GM18508 (cell line): ENCODE results near the gene HSD17B8.
"Not testable (repeated sequence)": the region's sequence is repeated elsewhere in the genome, so short reads cannot be mapped to it uniquely, and the experiment has no call there.

ENCODE experiments used
- ATAC-seq: cut with Tn5 transposase; IDR thresholded peaks from one replicate; pipeline ENCODE4 v1.9.1; 2021; ENCODE audit warnings: moderate number of reproducible peaks; ENCODE audit not compliant: insufficient read depth, unreplicated experiment

The HSD17B8 gene

GRCh38 chr6:33204165-33204414 lies 365 bp upstream of the HSD17B8 start:
- no peak for ATAC-seq

GRCh38 chr6:33205191-33206026 lies 954 bp downstream of the HSD17B8 start:
- no peak for ATAC-seq

GRCh38 chr6:33206027-33206863 lies 1.8 kb downstream of the HSD17B8 start:
- no peak for ATAC-seq

GRCh38 chr6:33206864-33207551 lies 2.6 kb downstream of the HSD17B8 start:
- ATAC-seq: no peak

- no peak for ATAC-seq
Measured at GRCh38 chr6:33207552-33208090, 3.2 kb downstream of the HSD17B8 start.

- no peak for ATAC-seq
Measured at GRCh38 chr6:33208091-33208967, 3.9 kb downstream of the HSD17B8 start, which contains the start of gene RING1. RING1 (plus strand) TSS chr6:33208500; CDS start chr6:33208823, 323 bp downstream.

GRCh38 chr6:33209856-33210255 lies 5.4 kb downstream of the HSD17B8 start:
- no peak for ATAC-seq

- no peak for ATAC-seq
Measured at GRCh38 chr6:33211136-33211535, 6.7 kb downstream of the HSD17B8 start.

GRCh38 chr6:33211666-33212422 lies 7.4 kb downstream of the HSD17B8 start:
- ATAC-seq: no peak

GRCh38 chr6:33212857-33213165 lies 8.4 kb downstream of the HSD17B8 start:
- ATAC-seq: no peak

- no peak for ATAC-seq
Measured at GRCh38 chr6:33213166-33213988, 8.9 kb downstream of the HSD17B8 start.

GRCh38 chr6:33213989-33214335 lies 9.5 kb downstream of the HSD17B8 start:
- no peak for ATAC-seq

GRCh38 chr6:33215271-33216116 lies 11.0 kb downstream of the HSD17B8 start:
- ATAC-seq: no peak

- no peak for ATAC-seq
Measured at GRCh38 chr6:33216117-33216649, 11.7 kb downstream of the HSD17B8 start.

GRCh38 chr6:33217246-33217645 lies 12.8 kb downstream of the HSD17B8 start:
- ATAC-seq: no peak

GRCh38 chr6:33217681-33218080 lies 13.2 kb downstream of the HSD17B8 start:
- no peak for ATAC-seq

GRCh38 chr6:33226503-33227120 lies 22.2 kb downstream of the HSD17B8 start:
- not testable (repeated sequence) for ATAC-seq
